ENCODE measurements around the gene ATG7. TPM values are rescaled to one million over a fixed set of nuclear protein-coding genes. Genes with fewer than 3 reads are reported as not detected.
"Not testable (repeated sequence)": the region's sequence is repeated elsewhere in the genome, so short reads cannot be mapped to it uniquely, and the experiment has no call there.

Gene ATG7
- total RNA-seq, 1 donor from 2014 or later, result 68.9 TPM

DNA sequence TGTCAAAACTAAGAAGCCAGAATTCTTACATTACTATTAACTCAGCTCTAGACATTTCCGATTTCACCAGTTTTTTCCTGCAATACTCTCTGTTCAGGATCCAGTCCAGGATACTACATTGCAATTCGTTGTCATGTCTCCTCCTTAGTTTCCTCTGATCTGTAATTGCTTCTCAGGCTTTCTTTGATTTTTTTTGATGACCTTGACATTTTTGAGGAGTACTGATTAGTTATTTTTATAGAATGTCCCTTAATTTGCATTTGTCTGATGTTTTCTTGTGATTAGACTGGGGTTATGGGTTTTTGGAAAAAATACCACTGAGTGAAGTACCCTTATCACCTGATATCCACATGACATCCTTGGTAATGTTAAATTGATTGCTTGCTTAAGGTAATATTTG lies 57.6 kb downstream of the ATG7 start:
- ATAC-seq, result no peak
- DNase-seq (ENCODE audit: low spot score), result no peak
- intact Hi-C loops (cut with DNase I), result no loop called here

DNA sequence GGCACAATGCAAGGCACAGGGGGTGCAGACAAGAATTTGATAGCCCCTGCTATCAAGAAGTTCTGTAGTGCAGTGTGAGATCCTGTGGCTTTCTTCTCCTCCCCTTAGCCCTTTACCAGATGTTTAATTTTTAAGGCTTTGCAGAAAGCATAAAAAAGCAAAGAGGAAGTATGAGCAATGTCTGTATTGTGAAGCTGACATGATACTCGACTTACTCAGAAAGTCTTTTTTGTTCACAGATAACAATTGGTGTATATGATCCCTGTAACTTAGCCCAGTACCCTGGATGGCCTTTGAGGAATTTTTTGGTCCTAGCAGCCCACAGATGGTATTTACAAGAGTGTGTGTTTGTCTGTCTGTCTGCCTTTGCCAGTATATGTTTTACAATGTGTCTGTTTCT lies 58.9 kb downstream of the ATG7 start:
- ATAC-seq (no peak), DNase-seq (ENCODE audit: low spot score) (no peak)
- intact Hi-C loops (cut with DNase I), result no loop called here

DNA sequence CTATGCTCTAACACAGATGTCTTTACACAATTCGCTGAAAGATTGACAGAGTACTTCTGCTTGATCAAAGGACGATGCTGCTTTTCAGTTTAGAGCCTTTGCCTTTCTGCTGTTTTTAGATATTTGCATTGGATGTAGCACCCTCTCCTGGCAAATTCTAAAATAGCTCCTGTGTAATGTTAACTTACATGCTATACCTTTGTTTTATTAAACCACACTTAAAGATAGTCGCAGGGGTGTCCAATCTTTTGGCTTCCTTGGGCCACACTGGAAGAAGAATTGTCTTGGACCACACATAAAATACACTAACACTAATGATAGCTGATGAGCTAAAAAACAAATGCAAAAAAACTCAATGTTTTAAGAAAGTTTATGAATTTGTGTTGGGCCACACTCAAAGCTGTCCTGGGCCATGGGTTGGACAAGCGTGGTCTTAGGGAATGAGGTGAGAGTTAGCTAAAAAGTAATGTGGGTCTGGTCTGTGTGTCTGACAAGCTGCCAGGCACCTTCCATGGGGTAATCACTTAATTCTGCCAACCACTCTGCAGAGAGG lies 62.9 kb downstream of the ATG7 start:
- no peak for DNase-seq (ENCODE audit: low spot score)
- intact Hi-C loops (cut with DNase I), result no loop called here
- ATAC-seq, result peak; percentile 72

- DNase-seq (ENCODE audit: low spot score) (no peak), ATAC-seq (no peak)
- intact Hi-C loops (cut with DNase I), result no loop called here
Measured at GRCh38 chr3:11339541-11339940, 67.3 kb downstream of the ATG7 start.

- DNase-seq (ENCODE audit: low spot score) (no peak), ATAC-seq (no peak)
Measured at GRCh38 chr3:11346416-11346815, 74.2 kb downstream of the ATG7 start.

GRCh38 chr3:11348877-11349276 lies 76.7 kb downstream of the ATG7 start:
- intact Hi-C loops (cut with DNase I); DNase-seq (ENCODE audit: low spot score); ATAC-seq: not testable (repeated sequence)

More at GRCh38 chr3:11346416-11346815, 74.2 kb downstream of the ATG7 start:
- intact Hi-C loops (cut with DNase I), result no loop called here

DNA sequence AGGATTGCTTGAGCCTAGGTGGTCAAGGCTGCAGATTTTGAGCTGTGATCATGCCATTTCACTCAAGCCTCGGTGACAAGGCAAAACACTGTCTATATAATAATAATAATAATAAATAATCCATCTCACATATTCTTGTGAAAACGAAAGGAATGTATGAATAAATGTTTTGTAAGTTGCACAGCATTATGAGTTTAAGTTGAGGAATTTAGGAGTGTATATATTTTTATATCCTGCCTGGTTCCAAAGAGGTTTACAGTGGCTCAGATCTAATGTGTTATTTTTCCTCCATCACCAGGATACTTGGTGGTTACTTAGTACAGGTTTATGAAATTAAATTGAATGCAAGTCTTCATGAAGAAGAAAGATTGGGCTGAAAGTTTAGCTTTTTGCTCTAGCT lies 77.2 kb downstream of the ATG7 start:
- intact Hi-C loops (cut with DNase I), result no loop called here
- ATAC-seq, result no peak
- DNase-seq (ENCODE audit: low spot score), result no peak

DNA sequence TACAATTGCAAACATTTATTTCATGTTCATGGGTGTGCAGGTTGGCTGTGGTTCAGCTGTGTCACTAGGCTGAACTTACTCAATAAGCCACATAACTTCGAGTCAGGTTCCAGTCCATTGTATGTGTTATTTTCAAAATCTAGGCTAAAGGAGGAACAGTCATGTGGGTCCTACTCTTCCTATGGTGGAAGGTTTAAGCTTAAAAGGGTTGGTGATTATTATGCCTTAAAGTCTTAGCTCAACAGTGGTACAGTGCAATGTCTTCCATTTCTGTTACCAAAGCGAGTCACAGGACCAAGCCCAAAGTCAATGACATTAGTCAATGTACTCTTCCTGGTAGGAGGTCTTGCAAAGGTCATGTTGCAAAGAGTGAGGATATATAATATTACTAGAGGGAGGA lies 78.2 kb downstream of the ATG7 start:
- ATAC-seq (no peak), DNase-seq (ENCODE audit: low spot score) (no peak)
- intact Hi-C loops (cut with DNase I), result no loop called here

- intact Hi-C loops (cut with DNase I), result no loop called here
- DNase-seq (ENCODE audit: low spot score), result no peak
- no peak for ATAC-seq
Measured at GRCh38 chr3:11351451-11351850, 79.3 kb downstream of the ATG7 start.

GRCh38 chr3:11356269-11356668 lies 84.1 kb downstream of the ATG7 start:
- DNase-seq (ENCODE audit: low spot score) (no peak), ATAC-seq (no peak)
- intact Hi-C loops (cut with DNase I), result no loop called here

GRCh38 chr3:11362600-11362999 lies 90.4 kb downstream of the ATG7 start:
- intact Hi-C loops (cut with DNase I), result no loop called here
- ATAC-seq (peak; percentile 57), DNase-seq (ENCODE audit: low spot score) (no peak)

DNA sequence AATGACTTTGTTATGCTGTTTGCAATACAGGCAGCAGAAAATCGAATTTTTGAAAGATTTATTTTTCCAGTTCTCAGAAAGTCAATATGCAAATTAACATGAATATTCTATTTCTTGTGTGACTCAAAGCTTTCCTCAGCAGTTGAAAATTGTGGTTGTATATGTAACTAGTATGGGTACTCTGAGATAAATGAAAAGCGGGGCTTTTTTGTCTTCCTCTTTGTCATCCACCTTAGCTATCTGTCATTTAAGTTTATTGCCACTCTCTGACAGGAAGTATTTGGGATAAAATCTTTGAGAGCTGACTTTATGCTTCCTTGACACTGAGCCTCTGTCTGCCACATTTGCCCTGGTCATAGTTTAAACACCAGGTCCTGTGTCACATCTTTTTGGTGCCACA lies 91.5 kb downstream of the ATG7 start:
- no peak for DNase-seq (ENCODE audit: low spot score)
- intact Hi-C loops (cut with DNase I), result no loop called here
- no peak for ATAC-seq

- ATAC-seq, result no peak
- no peak for DNase-seq (ENCODE audit: low spot score)
- intact Hi-C loops (cut with DNase I), result no loop called here
Measured at GRCh38 chr3:11364181-11364580, 92.0 kb downstream of the ATG7 start.

DNA sequence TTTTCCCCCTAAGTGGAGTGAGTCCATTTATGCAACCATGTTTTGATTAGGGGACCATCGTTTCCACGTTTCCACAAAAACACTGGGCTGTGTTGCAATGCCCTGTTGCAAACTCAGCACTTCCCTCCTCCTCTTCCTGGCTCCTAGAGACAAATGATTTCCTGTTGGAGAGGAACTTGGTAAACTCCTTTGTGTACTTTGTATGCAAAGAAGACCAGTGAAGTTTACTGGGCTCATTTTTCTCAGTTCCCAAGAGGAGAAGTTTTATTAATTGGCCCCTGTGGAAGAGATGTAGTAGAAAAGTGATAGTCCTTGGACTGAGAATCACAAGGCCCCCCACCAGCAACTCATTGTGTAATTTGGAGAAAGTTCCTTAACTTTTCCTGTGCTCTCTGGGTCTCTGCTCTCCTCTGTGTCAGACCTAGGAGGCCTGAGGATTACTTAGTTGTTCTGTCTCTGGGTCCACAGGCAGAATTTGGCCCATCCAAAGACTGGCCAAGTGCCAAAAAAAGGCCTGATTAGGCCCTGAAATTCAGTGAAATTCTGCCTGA lies 95.0 kb downstream of the ATG7 start:
- peak; percentile 89 for ATAC-seq
- DNase-seq (ENCODE audit: low spot score), result peak; percentile 69
- intact Hi-C loops (cut with DNase I), result no loop called here

DNA sequence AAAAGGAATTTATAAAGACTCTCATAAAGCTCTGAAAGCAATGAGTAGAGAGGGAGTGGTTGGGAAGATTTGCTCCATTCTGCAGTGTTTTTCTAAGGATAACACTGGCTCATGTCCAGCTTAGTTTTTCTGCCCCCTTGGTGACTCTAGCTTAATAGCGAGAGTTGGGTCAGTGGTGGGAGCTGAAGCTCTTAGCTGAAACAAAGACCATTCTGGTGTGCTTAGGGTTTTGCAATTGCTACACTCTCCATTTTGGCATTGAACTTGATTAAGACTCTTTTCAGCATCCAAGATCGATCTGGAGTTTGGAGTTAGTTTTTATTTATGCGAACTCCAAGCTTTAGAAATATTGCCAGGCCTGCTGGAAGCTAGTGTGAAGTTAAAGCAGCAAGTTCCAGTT lies 98.0 kb downstream of the ATG7 start:
- DNase-seq (ENCODE audit: low spot score) (no peak), ATAC-seq (peak; percentile 63)
- intact Hi-C loops (cut with DNase I), result no loop called here

- intact Hi-C loops (cut with DNase I), result no loop called here
- DNase-seq (ENCODE audit: low spot score) (no peak), ATAC-seq (no peak)
Measured at GRCh38 chr3:11370966-11371365, 98.8 kb downstream of the ATG7 start.

- DNase-seq (ENCODE audit: low spot score) (no peak), ATAC-seq (no peak)
- intact Hi-C loops (cut with DNase I), result no loop called here
Measured at GRCh38 chr3:11371747-11372146, 99.5 kb downstream of the ATG7 start.

DNA sequence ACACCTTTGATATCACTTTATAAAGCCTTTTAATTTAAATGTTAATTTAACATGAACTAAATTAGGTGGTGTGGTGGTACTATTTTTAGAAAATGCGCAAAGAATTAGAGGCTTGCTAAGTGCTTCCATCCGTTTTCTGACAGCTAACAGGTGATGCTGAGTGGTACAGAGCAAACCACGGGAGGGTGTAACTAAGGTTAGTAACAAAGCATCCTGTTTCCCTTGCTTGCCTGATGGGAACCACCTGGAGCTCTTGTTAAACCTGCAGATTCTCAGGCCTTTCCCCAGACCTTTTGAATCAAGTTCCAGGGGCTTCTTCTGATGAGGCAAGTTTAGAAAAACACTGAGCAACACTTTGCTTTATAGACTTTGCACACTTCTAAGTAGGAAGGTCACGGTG lies 101.0 kb downstream of the ATG7 start:
- ATAC-seq, result no peak
- intact Hi-C loops (cut with DNase I), result no loop called here
- no peak for DNase-seq (ENCODE audit: low spot score)

DNA sequence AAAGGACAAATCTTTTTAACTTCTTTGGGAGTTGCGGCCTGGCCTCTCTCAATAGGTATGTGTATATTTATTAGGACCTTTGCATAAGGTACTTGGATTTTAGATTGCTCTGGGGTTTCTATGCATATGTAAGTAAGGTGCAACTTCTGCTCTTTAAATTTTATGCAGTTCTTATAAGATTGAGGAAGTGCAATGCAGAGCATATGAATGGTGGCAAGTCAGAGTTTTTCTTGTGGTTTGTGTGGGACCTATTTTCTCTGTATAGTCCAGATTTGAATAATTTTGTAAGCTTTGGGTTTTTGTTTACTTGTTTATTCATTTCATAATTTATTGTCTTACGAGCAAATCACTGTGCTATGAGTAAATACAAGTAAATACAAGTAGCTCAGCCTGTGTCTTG lies 101.5 kb downstream of the ATG7 start:
- intact Hi-C loops (cut with DNase I), result no loop called here
- no peak for ATAC-seq

GRCh38 chr3:11375333-11376088 lies 103.3 kb downstream of the ATG7 start:
- DNase-seq (ENCODE audit: low spot score) (no peak), ATAC-seq (no peak)
- intact Hi-C loops (cut with DNase I), result no loop called here

More for the DNA sequence above, 101.5 kb downstream of the ATG7 start:
- no peak for DNase-seq (ENCODE audit: low spot score)

DNA sequence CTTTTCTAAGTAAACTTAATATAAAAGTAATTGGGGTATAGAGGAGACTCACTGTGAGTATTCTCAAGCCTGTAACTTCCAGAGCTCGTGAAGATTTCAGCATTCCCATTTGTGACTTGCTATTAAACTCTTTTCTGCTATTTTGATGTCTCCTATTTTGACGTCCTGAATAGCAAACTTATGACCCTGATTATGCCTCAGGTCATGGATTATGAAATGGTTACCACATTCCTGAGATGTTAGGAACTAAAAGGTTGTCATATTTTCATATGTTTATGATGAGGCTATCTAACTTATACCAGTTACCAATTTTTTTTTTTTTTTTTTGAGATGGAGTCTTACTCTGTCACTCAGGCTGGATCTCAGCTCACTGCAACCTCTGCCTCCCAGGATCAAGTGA lies 105.5 kb downstream of the ATG7 start:
- ATAC-seq, result no peak
- intact Hi-C loops (cut with DNase I), result no loop called here

More for the DNA sequence above, 105.5 kb downstream of the ATG7 start:
- DNase-seq (ENCODE audit: low spot score), result no peak
